GM06990 (cell line): Measurements from ENCODE around the gene SYNRG.
A peak's percentile ranks its signal among the peaks of the same experiment; 100 is the strongest.

Experiments
- DNase-seq: peaks from one replicate; pipeline ENCODE4 v3.0.0-alpha.2; 2011; ENCODE audit not compliant: insufficient read length; ENCODE audit errors: extremely low read depth
- H3K27me3 ChIP-seq: replicated peaks from 2 replicates; pipeline ENCODE4 v1.6.0; 2011; ENCODE audit warnings: low read length; ENCODE audit not compliant: control insufficient read depth, insufficient read depth
- H3K36me3 ChIP-seq: 2 replicates; pipeline ENCODE4 v1.5.1; 2011; ENCODE audit warnings: low read length; ENCODE audit not compliant: control insufficient read depth, insufficient read depth
- H3K4me3 ChIP-seq: replicated peaks from 2 replicates; pipeline ENCODE4 v1.5.1; 2011; ENCODE audit warnings: low read depth, mild to moderate bottlenecking, control low read depth, low read length
- TF ChIP-seq, protein P1 (sequence below): IDR thresholded peaks from 2 replicates; pipeline ENCODE4 v1.5.1; 2011; ENCODE audit warnings: low read length, control low read depth, mild to moderate bottlenecking, inconsistent platforms; ENCODE audit not compliant: insufficient read depth, poor library complexity, severe bottlenecking

SYNRG gene

GRCh38 chr17:37647856-37648255, 38.6 kb upstream of the SYNRG start:
- Histone ChIP-seq H3K27me3 (0 out of 2 replicates have a peak, but pooled peaks cover 3% of the 10 kb centered on the region), H3K36me3 (no peaks in the 10 kb centered on the region), H3K4me3 (no peak overlapping the region)
- no peak for DNase-seq
- TF ChIP-seq, protein P1, sequence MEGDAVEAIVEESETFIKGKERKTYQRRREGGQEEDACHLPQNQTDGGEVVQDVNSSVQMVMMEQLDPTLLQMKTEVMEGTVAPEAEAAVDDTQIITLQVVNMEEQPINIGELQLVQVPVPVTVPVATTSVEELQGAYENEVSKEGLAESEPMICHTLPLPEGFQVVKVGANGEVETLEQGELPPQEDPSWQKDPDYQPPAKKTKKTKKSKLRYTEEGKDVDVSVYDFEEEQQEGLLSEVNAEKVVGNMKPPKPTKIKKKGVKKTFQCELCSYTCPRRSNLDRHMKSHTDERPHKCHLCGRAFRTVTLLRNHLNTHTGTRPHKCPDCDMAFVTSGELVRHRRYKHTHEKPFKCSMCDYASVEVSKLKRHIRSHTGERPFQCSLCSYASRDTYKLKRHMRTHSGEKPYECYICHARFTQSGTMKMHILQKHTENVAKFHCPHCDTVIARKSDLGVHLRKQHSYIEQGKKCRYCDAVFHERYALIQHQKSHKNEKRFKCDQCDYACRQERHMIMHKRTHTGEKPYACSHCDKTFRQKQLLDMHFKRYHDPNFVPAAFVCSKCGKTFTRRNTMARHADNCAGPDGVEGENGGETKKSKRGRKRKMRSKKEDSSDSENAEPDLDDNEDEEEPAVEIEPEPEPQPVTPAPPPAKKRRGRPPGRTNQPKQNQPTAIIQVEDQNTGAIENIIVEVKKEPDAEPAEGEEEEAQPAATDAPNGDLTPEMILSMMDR, result no peak

DNA sequence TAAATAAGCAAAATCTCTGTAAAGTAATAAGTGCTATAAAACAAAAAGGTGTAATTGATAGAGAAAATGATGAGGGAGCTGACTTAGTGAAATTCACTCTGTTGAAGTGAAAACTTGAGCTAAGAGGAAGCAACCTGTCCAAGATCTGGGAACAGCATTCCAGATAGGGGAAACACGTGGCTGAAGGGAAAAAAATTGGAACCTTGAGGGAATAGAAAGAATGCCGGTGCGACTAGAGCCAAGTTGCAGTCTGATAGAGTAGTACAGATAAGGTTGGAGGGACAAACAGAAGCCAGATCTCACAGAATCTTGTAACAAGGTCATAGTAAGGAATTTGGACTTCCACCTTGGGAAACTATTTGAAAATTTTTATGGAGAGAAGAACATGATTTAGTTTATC, 34.7 kb upstream of the SYNRG start:
- 0 out of 2 replicates have a peak, but pooled peaks cover 3% of the 10 kb centered on the region for H3K27me3 ChIP-seq
- TF ChIP-seq, protein P1, result no peak
- H3K4me3 ChIP-seq, result peak overlapping the region; percentile 70
- no peak for DNase-seq
- H3K36me3 ChIP-seq, result peaks cover 3% of the 10 kb centered on the region; the same call in 1 of the 2 replicates

DNA sequence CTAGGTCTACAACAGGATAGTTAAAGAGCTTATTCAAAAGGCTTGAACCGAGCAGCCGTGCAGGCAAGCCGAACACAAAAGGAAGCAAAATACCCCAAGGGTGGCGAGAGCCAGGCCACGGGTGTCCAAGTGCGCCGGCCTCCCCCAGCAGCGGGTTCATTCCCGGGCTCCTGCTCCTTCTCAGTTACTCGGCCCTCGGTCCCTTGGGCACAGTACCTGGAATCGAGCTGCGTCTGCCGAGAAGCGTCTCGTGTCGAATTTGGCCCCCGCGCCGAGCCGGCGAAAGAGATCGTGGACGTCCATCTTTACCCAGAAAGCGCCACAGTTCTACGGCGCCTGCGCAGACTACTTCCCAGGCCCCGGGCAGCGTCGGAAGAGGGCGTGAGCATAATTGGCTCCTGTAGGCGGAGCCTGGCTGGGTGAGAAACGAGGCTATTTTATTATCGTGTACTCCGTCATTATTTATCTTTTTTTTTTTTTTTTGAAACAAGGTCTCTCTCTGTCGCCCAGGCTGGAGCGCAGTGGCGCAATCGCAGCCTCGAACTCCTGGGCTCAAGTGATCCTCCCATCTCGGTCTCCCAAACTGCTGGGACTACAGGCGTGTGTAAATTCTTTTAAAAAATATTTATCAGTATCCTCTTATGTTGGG, 34.0 kb upstream of the SYNRG start, which contains the start of gene DDX52:
DDX52 (minus strand) TSS at position 329 of the 649 bp plus-strand sequence; CDS start at position 303, 26 bp downstream.
- Histone ChIP-seq H3K27me3 (0 out of 2 replicates have a peak, but pooled peaks cover 3% of the 10 kb centered on the region), H3K36me3 (peaks cover 3% of the 10 kb centered on the region; the same call in 1 of the 2 replicates), H3K4me3 (peak within 1 kb of the TSS; percentile 70)
- TF ChIP-seq, protein P1, result peak; percentile 25
- peak; percentile 84 for DNase-seq

DNA sequence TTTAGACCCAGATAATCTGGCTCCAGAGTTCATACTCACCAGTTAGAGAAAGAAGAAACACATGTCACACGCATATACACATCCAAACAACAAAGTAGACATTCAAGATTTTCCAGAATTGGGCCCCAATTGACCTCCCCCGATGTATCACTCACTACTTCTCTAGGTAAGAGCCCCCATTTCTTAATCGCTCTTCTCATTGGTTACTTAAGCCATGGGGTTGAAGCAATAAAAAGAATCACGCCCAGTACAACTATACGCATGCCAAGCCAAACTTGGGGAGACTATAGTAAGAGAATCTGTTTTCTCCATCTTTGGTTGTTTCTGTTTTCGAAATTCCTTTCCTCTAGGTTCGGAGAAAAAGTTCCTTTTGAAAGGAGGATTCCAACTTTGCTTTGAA, 33.5 kb upstream of the SYNRG start:
- TF ChIP-seq, protein P1, result no peak
- Histone ChIP-seq H3K4me3 (peak overlapping the region; percentile 70), H3K36me3 (peaks cover 4% of the 10 kb centered on the region), H3K27me3 (0 out of 2 replicates have a peak, but pooled peaks cover 1% of the 10 kb centered on the region)
- DNase-seq, result no peak

DNA sequence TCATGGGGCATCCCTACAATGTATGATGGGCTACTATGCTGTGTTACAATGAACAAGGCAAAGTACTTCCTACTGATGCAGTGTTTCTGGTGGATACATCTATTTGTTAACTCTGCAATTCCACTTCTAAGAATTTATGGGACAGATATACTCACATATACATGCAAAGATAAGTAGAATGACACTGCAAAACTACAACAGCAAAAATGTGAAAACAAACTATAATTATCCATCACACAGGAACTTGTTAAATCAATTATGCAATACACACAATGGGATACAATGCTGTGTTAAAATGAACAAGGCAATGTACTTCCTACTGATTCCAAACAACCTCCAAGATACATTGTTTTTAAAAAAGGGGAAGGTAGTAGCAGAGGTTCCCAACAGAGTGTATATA, 30.8 kb upstream of the SYNRG start:
- DNase-seq, result no peak
- Histone ChIP-seq H3K36me3 (peaks cover 4% of the 10 kb centered on the region), H3K4me3 (no peak overlapping the region), H3K27me3 (no peaks in the 10 kb centered on the region)
- TF ChIP-seq, protein P1, result no peak
